Measurements from ENCODE around the gene CCDC159.
"Not testable (repeated sequence)": the region's sequence is repeated elsewhere in the genome, so short reads cannot be mapped to it uniquely, and the experiment has no call there.

CCDC159 gene, protein sequence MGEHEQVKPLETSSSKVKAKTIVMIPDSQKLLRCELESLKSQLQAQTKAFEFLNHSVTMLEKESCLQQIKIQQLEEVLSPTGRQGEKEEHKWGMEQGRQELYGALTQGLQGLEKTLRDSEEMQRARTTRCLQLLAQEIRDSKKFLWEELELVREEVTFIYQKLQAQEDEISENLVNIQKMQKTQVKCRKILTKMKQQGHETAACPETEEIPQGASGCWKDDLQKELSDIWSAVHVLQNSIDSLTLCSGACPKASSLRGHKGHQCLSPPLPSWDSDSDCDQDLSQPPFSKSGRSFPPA

DNA sequence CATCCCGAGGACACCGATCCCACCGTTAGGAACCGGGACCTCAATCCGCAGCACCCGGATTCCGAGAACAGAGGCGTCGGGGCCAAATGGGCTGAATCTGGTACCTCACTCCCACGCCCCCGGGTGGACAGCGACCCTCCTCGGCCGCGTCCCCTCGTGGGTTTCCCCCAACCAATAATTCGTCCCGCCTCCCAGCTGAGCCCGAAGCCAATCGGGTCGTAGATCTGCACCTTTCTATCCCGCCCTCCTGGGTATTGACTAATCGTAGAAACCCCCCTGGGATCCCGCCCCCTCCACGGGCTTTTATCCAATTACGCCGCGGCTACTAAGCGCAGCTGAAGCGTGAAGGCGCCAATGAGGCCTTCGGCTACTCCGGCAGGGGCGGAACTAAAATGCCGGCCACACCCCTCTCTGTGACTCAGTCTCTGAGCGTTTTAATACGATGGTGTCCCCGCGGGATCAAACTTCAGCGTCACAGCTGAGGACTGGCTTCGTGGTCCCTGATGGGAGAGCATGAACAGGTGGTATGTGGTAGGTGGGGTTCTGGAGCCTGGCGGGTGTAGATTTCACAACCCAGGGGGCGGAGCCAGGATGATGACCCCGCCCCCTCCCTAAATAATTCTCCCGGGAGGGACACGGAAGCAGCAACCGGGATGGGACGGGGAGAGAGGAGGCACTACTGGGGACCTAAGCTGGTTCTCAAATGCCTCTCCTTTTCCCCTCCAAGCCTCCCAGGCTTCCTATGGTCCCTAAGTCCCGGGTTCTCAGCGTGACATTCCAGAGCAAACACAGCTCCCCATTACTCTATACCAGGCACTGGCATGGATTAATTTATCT is at the start of gene CCDC159, which contains the start of gene TMEM205:
Gene CCDC159, plus strand, starts transcription at position 416 of the 837 bp plus-strand sequence. Its CDS starts 88 bp downstream, at position 504.
Gene TMEM205, minus strand, starts transcription at position 165 of the 837 bp plus-strand sequence. CDS start 649 bp downstream, outside the sequence.
- FAIRE-seq (peak; percentile 75), DNase-seq (ENCODE audit: insufficient read length, low spot score) (peak; percentile 94)
- TF ChIP-seq POLR2A (IDR thresholded peaks at IDR 0.05; ENCODE audit: low read depth, low read length): peak; percentile 51

DNA sequence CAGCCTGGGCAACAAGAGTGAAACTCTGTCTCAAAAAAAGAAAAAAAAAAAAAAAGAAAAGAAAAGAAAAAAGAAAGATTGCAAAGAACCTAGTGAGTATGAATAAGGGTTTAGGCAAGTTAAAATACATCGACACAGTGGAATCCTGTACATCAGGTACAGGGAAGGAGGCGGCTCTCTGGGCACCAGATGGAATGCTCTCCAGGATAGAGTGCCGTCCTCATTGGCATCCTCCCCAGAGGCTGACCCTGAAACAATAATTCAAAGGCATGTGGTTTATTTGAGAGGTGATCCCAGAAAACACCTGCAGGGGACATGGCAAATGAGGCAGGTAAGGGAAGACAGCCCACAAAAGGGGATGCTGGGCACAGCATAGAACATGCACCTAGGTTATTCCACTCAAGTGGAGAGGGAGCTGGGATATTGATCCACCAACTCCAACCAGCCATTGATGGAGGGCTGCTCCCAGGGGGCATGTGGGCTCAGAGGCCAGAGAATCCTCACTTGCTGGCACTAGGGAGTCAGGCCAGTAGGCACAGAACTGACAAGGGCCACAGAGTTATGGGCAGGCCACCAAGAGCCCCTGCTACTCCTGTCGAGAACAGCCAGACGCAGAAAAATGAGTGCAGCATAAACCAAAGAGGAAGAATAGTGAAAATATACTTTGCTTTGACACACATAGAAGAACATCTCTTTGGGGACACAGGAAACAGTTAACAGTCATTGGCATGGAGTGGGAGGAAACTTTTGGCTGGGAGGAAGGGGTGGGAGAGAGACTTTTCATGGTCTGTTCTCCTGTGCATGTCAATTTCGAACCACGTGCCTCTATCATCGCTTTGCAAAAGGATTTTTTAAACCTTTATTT is 46.1 kb upstream of the CCDC159 start:
- no peak for TF ChIP-seq POLR2A (IDR thresholded peaks at IDR 0.05; ENCODE audit: low read depth, low read length)
- DNase-seq (ENCODE audit: insufficient read length, low spot score) (no peak), FAIRE-seq (no peak)

DNA sequence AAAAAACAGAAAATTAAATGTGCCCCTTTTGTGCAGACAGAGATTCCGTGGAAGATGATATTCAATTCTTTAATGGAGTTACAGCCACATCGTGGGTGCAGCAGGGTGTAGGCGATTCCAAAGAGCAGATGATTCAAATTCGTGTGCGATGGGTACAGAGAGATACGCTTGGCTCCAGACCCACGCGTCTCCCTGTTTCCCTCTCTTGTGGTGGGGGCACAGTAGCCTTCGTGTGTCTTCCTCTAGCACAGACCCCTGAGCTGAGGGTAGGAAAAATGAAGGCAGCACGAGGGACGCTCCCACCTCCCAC is 45.6 kb upstream of the CCDC159 start:
- no peak for FAIRE-seq
- no peak for DNase-seq (ENCODE audit: insufficient read length, low spot score)

DNA sequence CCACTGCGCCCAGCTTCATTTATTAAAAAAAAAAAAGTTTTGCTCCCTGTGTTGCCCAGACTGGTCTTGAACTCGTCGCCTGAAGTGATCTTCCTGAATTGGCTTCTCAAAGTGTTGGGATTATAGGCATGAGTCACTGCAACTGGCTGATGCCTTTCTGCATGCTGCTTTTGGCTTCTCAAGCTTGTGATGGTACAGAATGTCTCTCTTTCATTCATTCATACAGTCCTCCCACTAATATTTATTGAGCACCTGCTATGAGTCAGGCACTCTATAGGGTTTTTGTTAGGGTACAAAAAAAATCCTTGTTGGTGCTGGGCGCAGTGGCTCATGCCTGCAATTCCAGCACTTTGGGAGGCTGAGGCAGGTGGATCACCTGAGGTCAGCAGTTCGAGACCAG is 41.4 kb upstream of the CCDC159 start:
- FAIRE-seq (no peak), DNase-seq (ENCODE audit: insufficient read length, low spot score) (no peak)
- no peak for TF ChIP-seq POLR2A (IDR thresholded peaks at IDR 0.05; ENCODE audit: low read depth, low read length)

More for the DNA sequence above, 45.6 kb upstream of the CCDC159 start:
- no peak for TF ChIP-seq POLR2A (IDR thresholded peaks at IDR 0.05; ENCODE audit: low read depth, low read length)

DNA sequence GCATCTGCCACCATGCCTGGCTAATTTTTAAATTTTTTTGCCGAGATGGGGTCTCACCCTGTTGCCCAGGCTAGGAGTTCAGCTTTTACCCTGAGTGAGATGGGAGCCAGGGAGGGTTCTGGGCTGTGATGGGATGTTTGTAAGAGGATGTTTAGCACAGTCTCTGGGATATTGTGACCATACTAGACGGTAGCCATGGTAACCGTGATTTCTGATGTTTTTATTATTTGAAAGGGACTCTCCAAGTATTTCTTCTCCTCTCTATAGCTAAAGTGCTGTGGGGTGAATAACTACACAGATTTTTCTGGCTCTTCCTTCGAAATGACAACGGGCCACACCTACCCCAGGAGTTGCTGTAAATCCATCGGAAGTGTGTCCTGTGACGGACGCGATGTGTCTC is 40.0 kb upstream of the CCDC159 start:
- DNase-seq (ENCODE audit: insufficient read length, low spot score) (no peak), FAIRE-seq (no peak)
- TF ChIP-seq POLR2A (IDR thresholded peaks at IDR 0.05; ENCODE audit: low read depth, low read length): no peak

DNA sequence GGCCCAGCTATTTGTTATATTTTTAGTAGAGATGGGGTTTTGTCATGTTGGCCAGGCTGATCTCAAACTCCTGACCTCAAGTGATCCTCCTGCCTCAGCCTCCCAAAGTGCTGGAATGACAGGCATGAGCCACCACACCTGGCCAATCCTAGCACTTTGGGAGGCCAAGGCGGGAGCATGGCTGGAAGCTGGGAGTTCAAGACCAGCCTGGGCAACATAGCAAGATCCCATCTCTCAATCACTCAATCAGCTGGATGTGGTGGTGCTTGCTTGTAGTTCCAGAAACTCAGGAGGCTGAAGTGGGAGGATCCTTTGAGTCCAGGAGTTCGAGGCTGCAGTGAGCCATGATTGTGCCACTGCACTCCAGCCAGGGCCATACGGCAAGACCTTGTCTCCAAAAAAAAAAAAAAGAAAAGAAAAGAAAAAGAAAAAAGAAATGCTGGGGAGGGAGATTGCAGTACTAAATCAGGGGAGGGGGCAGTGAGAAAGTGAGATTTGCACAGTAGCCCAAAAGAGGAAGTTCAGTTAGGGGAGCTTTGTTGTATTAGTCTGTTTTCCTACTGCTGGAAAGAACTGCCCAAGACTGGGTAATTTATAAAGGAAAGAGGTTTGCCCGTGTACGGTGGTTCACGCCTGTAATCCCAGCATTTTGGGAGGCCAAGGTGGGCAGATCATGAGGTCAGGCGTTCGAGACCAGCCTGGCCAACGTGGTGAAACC is 25.9 kb upstream of the CCDC159 start:
- not testable (repeated sequence) for DNase-seq (ENCODE audit: insufficient read length, low spot score); FAIRE-seq

DNA sequence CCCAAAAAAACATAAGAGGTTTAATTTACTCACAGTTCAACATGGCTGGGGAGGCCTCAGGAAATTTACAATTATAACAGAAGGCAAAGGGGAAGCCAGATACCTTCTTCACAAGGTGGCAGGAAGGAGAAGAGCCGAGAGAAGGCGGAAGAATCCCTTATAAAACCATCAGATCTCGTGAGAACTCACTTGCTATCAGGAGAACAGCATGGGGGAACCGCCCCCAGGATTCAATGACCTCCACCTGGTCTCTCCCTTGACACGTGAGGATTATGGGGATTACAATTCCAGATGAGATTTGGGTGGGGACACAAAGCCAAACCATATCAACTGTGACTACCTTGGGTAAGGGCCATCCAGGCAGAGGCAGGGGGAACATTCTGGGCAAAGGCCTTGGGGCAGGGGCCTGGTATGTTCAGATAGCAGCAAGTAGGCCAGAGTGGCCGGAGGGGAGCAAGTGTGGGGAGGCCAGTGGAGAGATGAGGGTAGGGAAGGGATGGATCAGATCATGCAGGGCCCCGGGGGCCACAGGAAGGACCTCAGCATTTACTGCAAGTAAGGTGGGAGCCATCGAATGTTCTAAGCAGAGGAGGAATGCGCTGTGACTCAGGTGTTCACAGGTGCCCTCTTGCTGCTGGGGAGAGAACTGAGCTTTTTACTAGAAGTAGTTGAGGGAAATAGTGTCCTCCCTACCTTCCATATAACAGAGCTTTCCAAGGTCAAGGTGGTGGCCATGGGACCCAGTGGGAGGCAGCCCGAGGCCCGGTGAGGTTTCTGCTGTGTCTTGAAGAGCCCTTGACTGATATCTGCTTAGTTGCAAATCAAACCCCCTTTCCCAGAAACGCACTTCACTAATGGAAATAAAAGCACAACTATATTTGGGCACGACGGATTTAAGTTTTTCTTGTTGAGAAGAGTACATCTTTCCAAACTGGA is 24.9 kb upstream of the CCDC159 start:
- no peak for DNase-seq (ENCODE audit: insufficient read length, low spot score)
- no peak for FAIRE-seq
- TF ChIP-seq POLR2A (IDR thresholded peaks at IDR 0.05; ENCODE audit: low read depth, low read length): no peak

DNA sequence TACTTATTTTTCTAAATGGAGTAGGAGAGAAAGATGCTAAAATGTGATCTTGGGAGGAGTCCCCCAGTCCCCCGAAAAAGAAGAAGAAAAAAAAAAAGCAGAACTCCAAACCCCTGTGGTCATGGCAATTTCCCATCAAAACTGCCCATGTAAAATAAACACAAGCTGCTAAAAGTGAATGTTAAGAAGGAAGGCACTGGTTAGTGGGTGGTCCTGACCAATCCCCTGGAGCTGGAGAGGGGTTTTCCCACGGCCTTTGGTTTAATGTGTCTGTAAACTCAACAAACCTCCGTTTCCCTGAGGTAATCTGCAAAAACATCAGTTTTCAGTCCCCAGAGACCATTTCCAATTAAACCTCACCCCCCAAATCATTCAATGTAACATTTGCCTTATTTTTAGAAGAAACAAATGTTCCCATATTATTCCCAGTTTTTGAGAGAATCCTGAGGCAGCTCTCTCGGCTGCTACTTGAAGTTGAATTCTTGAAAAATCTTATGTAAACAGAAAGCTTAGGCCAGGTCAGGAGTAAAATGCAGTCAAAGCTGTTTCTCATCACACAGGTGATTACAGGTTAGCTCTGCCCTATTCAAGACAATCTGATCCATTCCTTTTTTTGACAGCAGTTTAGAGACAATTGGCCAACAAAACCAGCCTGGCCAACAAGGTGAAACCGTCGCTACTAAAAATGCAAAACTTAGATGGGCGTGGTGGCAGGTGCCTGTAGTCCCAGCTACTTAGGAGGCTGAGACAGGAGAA is 23.9 kb upstream of the CCDC159 start:
- FAIRE-seq (no peak), DNase-seq (ENCODE audit: insufficient read length, low spot score) (no peak)
- no peak for TF ChIP-seq POLR2A (IDR thresholded peaks at IDR 0.05; ENCODE audit: low read depth, low read length)

DNA sequence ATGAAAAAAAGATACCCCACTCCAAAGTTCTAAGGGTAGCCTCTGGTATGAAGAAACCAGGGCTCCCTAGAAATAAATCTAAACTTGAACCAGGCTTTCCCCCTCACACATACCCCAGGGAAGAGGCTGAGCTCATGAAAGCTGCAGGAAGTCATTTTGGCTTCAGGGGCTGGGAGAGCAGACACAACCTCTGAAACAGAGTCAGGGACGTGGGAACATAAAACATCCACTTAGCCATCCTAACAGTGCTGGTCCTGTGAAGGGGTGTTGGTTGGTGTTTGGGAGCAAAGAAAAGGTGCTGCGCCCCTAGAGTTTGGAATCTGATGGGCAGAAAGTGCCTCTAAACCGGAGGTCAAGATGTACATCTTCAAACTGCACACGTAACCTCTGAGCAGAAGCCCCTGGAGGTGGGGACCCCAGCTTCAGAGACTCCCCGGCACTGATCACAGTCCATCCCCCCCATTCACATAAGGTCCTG is 22.7 kb upstream of the CCDC159 start:
- DNase-seq (ENCODE audit: insufficient read length, low spot score) (no peak), FAIRE-seq (no peak)
- TF ChIP-seq POLR2A (IDR thresholded peaks at IDR 0.05; ENCODE audit: low read depth, low read length): no peak

DNA sequence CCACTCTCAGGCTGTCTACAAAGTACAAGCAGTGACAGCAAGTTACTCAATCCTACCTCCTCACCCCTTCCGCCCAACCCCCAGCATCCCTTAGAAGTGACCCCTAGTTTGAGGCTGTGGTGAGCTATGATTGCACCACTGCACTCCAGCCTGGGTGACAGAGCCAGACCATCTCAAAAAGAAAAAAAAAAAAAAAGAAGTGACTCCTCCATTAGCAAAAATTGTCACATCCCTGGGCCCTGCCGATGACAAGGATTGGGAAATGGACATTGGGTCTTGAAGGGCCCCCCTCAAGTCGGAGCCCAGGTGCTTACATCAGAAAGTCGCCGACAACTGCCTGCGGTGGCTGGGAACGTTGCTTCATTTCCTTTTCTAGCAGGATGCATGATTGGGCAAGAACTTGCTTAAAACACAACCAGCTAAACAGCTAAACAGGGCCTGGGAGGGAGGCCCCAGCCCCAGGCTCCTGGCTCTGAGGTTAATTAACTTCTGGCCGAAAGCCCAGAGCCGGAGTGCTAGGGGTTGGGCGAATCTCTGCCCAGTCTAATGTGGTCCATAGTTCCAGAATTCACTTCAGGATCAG is 22.1 kb upstream of the CCDC159 start:
- DNase-seq (ENCODE audit: insufficient read length, low spot score) (no peak), FAIRE-seq (peak; percentile 48)
- no peak for TF ChIP-seq POLR2A (IDR thresholded peaks at IDR 0.05; ENCODE audit: low read depth, low read length)

DNA sequence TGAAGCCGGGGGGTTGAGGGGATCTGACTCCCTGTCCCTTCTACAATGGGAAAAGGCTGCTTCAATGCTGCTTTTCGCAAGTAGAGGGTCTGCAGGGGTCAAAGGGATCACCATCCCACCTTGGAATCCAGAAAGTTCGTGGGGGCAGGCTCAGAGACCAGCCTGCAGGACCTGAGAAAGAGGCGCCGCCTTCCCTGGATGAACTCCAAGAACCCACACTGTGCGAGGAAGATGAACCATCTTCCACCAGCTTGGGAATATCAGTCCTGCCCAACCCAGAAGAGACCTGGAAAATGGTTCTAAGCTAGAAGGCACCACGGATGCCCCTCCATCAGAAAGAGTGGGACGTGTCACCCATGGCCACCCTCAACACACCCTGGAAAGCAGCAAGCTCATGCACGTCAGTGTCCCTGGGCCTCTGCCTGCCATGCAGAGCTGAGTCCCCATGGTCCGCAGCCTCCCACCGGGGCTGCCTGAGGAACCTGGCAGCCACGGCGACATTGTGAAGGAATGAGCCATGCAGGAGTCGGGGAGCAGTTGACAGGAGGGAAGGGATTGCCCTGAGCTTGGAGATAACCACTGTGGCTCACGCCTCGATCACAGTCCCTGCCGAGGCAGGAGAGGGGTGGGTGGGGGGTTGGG is 21.4 kb upstream of the CCDC159 start:
- DNase-seq (ENCODE audit: insufficient read length, low spot score): no peak
- TF ChIP-seq POLR2A (IDR thresholded peaks at IDR 0.05; ENCODE audit: low read depth, low read length): no peak
- FAIRE-seq: no peak

Measured in H54 (cell line).